Left ventricle myocardium inferior (tissue), 1 donor: ENCODE data around the gene LDB1. TPM values are rescaled to one million over a fixed set of nuclear protein-coding genes. Genes with fewer than 3 reads are reported as not detected.

Source experiments
- DNase-seq: peaks from one replicate; pipeline ENCODE4 v3.0.0-alpha.2; 2020
- H3K27ac ChIP-seq: fragments of 200-600 bp; replicated peaks from 2 replicates; pipeline ENCODE4 v1.8.0; 2021
- H3K27me3 ChIP-seq: fragments of 200-600 bp; 2 replicates; pipeline ENCODE4 v1.8.0; 2021; ENCODE audit warnings: low read depth
- H3K36me3 ChIP-seq: fragments of 200-600 bp; 2 replicates; pipeline ENCODE4 v1.8.0; 2021
- H3K4me1 ChIP-seq: fragments of 200-600 bp; 2 replicates; pipeline ENCODE4 v1.8.0; 2021
- H3K4me3 ChIP-seq: fragments of 200-600 bp; 2 replicates; pipeline ENCODE4 v1.8.0; 2021; ENCODE audit warnings: mild to moderate bottlenecking, moderate library complexity
- H3K9me3 ChIP-seq: fragments of 200-600 bp; replicated peaks from 2 replicates; pipeline ENCODE4 v1.8.0; 2021
- intact Hi-C: fragments of 100-400 bp; cut with micrococcal nuclease; formaldehyde crosslinking; loops from one replicate; pipeline ENCODE4 v1.11.0; 2022
- total RNA-seq: library from RNA; stranded (reverse); fragmentation: NEBNext Ultra II Directional; extraction: Animal tissue kit (Norgen Biotek cat#: 25700); gene quantifications from one replicate; pipeline ENCODE4 v1.2.1, GENCODE V29; 2021
- TF ChIP-seq, protein P1 (sequence below): fragments of 200-600 bp; IDR thresholded peaks from 2 replicates; pipeline ENCODE4 v1.8.0; 2021; ENCODE audit warnings: antibody characterized with exemption, mild to moderate bottlenecking, borderline replicate concordance
- donor health status: DM: no; HTN: yes; CAD: no; lungs with severe emphysema.

The LDB1 gene
- total RNA-seq, 1 donor from 2014 or later: 52.2 TPM

GRCh38 chr10:102117391-102118159 is 2.6 kb downstream of the LDB1 start:
- Histone ChIP-seq H3K4me1 (peaks cover 93% of the 10 kb centered on the region), H3K27ac (peak overlapping the region; percentile 97), H3K27me3 (no peaks in the 10 kb centered on the region), H3K9me3 (no peaks in the 10 kb centered on the region), H3K4me3 (peak overlapping the region; percentile 81), H3K36me3 (no peaks in the 10 kb centered on the region)
- TF ChIP-seq, protein P1, sequence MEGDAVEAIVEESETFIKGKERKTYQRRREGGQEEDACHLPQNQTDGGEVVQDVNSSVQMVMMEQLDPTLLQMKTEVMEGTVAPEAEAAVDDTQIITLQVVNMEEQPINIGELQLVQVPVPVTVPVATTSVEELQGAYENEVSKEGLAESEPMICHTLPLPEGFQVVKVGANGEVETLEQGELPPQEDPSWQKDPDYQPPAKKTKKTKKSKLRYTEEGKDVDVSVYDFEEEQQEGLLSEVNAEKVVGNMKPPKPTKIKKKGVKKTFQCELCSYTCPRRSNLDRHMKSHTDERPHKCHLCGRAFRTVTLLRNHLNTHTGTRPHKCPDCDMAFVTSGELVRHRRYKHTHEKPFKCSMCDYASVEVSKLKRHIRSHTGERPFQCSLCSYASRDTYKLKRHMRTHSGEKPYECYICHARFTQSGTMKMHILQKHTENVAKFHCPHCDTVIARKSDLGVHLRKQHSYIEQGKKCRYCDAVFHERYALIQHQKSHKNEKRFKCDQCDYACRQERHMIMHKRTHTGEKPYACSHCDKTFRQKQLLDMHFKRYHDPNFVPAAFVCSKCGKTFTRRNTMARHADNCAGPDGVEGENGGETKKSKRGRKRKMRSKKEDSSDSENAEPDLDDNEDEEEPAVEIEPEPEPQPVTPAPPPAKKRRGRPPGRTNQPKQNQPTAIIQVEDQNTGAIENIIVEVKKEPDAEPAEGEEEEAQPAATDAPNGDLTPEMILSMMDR: peak; percentile 26
- intact Hi-C loops: no loop called here
- peak; percentile 86 for DNase-seq

DNA sequence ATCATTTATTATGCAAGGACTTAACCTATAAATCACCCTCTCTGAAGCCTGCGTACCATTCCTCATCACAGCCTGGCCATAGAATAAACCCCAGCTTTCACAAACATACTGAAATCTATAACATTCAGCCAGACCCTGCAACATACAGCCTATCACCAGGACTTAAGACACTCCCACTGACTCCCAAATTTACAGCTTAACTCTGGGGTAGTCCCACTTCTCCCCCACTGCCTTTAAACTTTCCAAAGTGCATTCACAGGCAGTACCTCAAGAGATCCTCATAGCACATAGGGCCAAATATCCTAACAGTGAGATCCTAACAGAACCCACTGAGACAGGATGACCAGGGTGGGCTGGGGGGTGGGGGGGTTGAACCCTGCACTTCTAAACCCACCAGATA is 3.5 kb downstream of the LDB1 start:
- Histone ChIP-seq H3K4me3 (peak overlapping the region; percentile 81), H3K27ac (peak overlapping the region; percentile 97), H3K27me3 (no peaks in the 10 kb centered on the region), H3K36me3 (peaks cover 2% of the 10 kb centered on the region), H3K4me1 (peaks cover 92% of the 10 kb centered on the region), H3K9me3 (no peaks in the 10 kb centered on the region)
- TF ChIP-seq, protein P1: no peak
- intact Hi-C loops: no loop called here
- DNase-seq: no peak

DNA sequence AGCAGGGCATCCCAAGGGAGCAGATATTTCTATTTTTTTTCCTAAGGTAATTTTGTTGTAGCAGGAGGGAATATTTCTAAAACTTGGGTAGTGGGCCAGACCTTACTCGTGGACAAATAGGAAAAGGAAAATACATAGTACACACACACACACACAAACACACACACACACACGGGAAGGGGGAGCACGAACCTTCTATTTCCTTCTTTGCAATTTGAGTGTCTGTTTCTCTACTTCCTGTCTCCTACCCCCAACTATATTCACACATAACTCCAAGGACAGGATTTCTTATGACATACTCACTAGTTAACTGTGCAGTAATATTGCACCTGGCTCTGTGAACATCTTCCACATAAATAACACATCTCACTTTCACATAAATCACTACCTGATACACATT is 4.4 kb downstream of the LDB1 start:
- intact Hi-C loops: no loop called here
- Histone ChIP-seq H3K4me1 (peaks cover 86% of the 10 kb centered on the region), H3K27ac (peak overlapping the region; percentile 97), H3K9me3 (no peaks in the 10 kb centered on the region), H3K36me3 (peaks cover 11% of the 10 kb centered on the region), H3K4me3 (peak overlapping the region; percentile 81), H3K27me3 (no peaks in the 10 kb centered on the region)
- TF ChIP-seq, protein P1: no peak
- DNase-seq: no peak

DNA sequence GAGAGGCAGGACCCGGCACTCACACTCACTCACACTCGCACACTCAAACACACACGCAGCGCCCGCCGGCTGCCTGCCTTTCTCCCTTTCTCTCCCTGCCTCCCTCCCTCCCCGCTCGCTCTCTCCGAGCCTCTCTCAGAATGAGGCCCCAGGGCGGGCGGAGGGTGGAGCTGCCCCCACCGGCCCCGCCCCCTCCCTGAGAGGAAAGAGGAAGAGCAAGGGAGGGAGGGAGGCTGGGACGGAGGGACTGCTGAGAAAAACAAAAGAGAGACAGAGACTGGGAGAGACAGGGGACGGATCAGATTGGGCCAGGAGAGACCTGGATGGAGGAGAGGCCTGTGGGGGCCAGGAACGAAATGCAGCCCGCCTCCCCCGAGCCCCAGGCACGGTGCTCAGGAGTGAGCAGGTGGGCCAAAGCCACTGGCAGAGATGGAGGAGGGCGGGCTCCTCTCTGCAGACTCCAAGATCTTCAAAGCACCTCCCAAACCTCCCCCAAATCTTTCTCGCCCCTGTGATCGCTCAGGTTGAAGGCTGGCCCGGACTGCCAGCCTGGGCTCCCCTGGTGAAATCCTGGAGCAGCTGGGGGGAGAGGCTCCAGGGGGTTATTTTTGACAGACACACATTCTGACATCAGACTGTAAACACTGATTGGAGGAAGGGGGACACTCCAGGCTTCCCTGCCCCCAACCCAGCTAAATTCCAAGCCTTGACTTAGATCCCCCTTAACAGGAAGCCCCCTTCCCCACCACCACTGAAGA is 5.1 kb downstream of the LDB1 start:
- intact Hi-C loops: no loop called here
- H3K4me1 ChIP-seq: peaks cover 83% of the 10 kb centered on the region

More for the DNA sequence above, 5.1 kb downstream of the LDB1 start:
- TF ChIP-seq, protein P1: no peak
- Histone ChIP-seq H3K27me3 (no peaks in the 10 kb centered on the region), H3K9me3 (no peaks in the 10 kb centered on the region), H3K36me3 (peaks cover 18% of the 10 kb centered on the region), H3K27ac (peak overlapping the region; percentile 97), H3K4me3 (peak overlapping the region; percentile 81)
- peak; percentile 92 for DNase-seq
